Measurements from ENCODE around the gene MSI1. TPM values are rescaled to one million over a fixed set of nuclear protein-coding genes. Genes with fewer than 3 reads are reported as not detected.

The MSI1 gene
- total and polyA plus RNA-seq, 2 of the 13 experiments (the other 11 are each of a cell fraction or from before 2014, with no cell fraction given), result 0.09 to 0.46 TPM

- TF ChIP-seq ZNF574 (CRISPR knock-in tag; IDR thresholded peaks at IDR 0.05), result peak; percentile 75
- TF ChIP-seq DRAP1 (CRISPR knock-in tag; IDR thresholded peaks at IDR 0.05), result peak; percentile 91
- no peak for TF ChIP-seq KDM5B (CRISPR knock-in tag; IDR thresholded peaks at IDR 0.05; ENCODE audit: borderline replicate concordance)
- TF ChIP-seq, protein P1, sequence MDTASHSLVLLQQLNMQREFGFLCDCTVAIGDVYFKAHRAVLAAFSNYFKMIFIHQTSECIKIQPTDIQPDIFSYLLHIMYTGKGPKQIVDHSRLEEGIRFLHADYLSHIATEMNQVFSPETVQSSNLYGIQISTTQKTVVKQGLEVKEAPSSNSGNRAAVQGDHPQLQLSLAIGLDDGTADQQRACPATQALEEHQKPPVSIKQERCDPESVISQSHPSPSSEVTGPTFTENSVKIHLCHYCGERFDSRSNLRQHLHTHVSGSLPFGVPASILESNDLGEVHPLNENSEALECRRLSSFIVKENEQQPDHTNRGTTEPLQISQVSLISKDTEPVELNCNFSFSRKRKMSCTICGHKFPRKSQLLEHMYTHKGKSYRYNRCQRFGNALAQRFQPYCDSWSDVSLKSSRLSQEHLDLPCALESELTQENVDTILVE (CRISPR knock-in tag; IDR thresholded peaks at IDR 0.05), result 0 out of 2 replicates have a peak, but pooled peaks have one; percentile 19
- 0 out of 2 replicates have a peak, but pooled peaks have one; percentile 27 for TF ChIP-seq ZNF570 (CRISPR knock-in tag; IDR thresholded peaks at IDR 0.05; ENCODE audit: borderline replicate concordance)
- no peak for TF ChIP-seq SNAPC2 (CRISPR knock-in tag; IDR thresholded peaks at IDR 0.05)
- TF ChIP-seq, protein P2, sequence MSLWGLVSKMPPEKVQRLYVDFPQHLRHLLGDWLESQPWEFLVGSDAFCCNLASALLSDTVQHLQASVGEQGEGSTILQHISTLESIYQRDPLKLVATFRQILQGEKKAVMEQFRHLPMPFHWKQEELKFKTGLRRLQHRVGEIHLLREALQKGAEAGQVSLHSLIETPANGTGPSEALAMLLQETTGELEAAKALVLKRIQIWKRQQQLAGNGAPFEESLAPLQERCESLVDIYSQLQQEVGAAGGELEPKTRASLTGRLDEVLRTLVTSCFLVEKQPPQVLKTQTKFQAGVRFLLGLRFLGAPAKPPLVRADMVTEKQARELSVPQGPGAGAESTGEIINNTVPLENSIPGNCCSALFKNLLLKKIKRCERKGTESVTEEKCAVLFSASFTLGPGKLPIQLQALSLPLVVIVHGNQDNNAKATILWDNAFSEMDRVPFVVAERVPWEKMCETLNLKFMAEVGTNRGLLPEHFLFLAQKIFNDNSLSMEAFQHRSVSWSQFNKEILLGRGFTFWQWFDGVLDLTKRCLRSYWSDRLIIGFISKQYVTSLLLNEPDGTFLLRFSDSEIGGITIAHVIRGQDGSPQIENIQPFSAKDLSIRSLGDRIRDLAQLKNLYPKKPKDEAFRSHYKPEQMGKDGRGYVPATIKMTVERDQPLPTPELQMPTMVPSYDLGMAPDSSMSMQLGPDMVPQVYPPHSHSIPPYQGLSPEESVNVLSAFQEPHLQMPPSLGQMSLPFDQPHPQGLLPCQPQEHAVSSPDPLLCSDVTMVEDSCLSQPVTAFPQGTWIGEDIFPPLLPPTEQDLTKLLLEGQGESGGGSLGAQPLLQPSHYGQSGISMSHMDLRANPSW (CRISPR knock-in tag; IDR thresholded peaks at IDR 0.05; ENCODE audit: borderline replicate concordance), result 0 out of 2 replicates have a peak, but pooled peaks have one; percentile 10
- no peak for TF ChIP-seq ZBTB44 (CRISPR knock-in tag; IDR thresholded peaks at IDR 0.05)
- peak; percentile 76 for TF ChIP-seq HDAC1 (CRISPR knock-in tag; IDR thresholded peaks at IDR 0.05)
- TF ChIP-seq KAT2B (IDR thresholded peaks at IDR 0.05; ENCODE audit: borderline replicate concordance, low read depth, low read length), result no peak
- TF ChIP-seq ZNF7 (CRISPR knock-in tag; IDR thresholded peaks at IDR 0.05), result no peak; the same call in 1 of the 2 replicates
- peak; percentile 72 for TF ChIP-seq ZNF501 (CRISPR knock-in tag; IDR thresholded peaks at IDR 0.05)
- TF ChIP-seq HNRNPH1 (optimal IDR thresholded peaks at IDR 0.05; ENCODE audit: low read depth, low read length), result no peak
- TF ChIP-seq ATF4 (CRISPR knock-in tag; IDR thresholded peaks at IDR 0.05), result peak in 1 of 2 experiments; percentile 47; a peak in 1 of 4 replicates
- 0 out of 2 replicates have a peak, but pooled peaks have one; percentile 15 for TF ChIP-seq RAD21 (CRISPR knock-in tag; IDR thresholded peaks at IDR 0.05)
- TF ChIP-seq ZNF713 (CRISPR knock-in tag; IDR thresholded peaks at IDR 0.05), result no peak
- TF ChIP-seq ZNF605 (CRISPR knock-in tag; IDR thresholded peaks at IDR 0.05), result peak; percentile 74
- peak; percentile 22; the same call in 1 of the 2 replicates for TF ChIP-seq SOX5 (CRISPR knock-in tag; IDR thresholded peaks at IDR 0.05; ENCODE audit: borderline replicate concordance)
- 0 out of 2 replicates have a peak, but pooled peaks have one; percentile 62 for TF ChIP-seq ZNF761 (CRISPR knock-in tag; conservative IDR thresholded peaks at IDR 0.05)
These were observed 66.8 kb downstream of the MSI1 start, which contains the start of gene SIRT4 (continued) for GRCh38 chr12:120301962-120302815.
